Effector CD8-positive, alpha-beta T cell (primary cell): ENCODE measurements around the gene TRABD2A.

Source experiments
- DNase-seq: peaks from one replicate; lab custom pipeline; 2025; lab: John Stamatoyannopoulos, UW

The TRABD2A gene

DNA sequence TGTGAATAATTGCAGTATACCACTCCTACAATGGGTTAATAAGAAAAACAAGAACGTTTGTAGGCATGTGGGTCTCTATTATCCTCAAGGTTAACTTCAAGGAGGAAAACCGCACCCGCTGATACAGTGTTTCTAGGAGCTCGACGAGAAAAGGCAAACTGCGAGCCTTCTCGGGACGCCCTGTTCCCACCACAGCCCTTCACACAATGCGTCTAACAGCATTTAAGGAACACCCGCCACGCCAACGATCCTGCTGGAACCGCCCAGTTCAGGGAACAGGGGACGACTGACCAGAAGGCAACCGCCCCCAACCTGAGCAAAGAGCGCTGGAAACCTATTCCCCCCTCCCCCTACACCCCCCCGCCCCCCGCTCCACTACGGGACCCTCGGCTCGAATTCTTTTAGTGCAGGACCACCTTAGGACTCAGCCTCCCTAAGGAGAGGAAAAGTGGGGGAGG, 23.9 kb upstream of the TRABD2A start:
- DNase-seq = peak; percentile 31

DNA sequence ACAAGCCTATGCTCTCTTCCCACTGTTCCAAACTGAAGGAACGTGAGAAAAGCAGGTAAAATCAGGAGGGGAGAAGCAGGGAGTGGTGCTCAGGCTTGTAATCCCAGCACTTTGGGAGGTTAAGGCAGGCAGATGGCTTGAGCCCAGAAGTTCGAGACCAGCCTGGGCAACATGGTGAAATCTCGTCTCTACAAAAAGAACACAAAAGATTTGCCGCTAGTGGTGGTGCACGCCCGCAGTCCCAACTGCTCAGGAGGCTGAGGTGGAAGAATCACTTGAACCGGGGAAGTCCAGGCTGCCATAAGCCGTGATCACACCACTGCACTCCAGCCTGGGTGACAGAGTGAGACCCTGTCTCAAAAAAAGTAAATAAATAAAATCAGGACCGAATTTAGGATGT, 23.3 kb upstream of the TRABD2A start:
- no peak for DNase-seq

GRCh38 chr2:84902526-84902925, 21.6 kb upstream of the TRABD2A start:
- DNase-seq = no peak

DNA sequence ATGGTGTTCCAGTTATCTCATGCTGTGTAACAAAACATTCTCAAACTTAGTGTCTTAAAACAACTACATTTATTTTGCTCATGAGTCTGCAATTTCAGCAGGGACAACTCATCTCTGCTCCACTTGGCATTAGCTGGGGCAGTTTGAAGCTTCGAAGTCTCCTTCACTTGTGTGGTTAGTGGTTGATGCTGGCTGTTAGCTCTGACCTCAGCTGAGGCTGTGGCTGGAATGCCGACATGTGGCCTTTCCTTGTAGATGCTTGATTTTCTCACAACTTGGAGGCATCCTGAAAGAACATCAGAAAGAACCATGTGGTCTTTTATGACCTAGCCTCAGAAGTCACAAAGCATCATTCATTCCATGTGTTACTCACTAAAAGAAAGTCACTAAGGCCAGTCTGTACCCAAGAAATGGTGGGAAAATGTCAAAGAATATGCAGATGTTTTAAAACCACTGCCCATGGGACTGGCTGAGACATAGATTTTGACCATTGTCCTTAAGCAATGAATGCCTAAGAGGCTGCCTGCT, 20.8 kb upstream of the TRABD2A start:
- DNase-seq = no peak

DNA sequence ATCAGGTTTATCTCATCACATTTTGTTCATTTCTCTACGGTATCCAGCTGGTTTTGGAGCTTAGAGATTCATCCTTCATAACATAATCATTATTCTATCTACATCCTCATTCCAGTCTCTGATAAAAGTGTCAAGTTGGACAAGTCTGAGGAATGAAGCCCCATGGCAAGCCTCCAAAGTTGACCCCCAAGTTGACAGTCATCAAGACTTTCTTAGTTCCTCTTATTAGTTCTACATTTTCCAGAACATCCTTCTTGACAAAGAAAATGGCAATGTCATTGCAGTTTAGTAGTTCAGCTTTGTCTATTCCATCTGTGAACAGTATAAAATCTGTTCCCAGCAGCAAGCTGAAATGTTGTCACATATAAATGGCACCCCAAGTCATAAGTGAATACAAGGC, 20.1 kb upstream of the TRABD2A start:
- no peak for DNase-seq

GRCh38 chr2:84899304-84900204, 18.7 kb upstream of the TRABD2A start:
- DNase-seq = no peak

DNA sequence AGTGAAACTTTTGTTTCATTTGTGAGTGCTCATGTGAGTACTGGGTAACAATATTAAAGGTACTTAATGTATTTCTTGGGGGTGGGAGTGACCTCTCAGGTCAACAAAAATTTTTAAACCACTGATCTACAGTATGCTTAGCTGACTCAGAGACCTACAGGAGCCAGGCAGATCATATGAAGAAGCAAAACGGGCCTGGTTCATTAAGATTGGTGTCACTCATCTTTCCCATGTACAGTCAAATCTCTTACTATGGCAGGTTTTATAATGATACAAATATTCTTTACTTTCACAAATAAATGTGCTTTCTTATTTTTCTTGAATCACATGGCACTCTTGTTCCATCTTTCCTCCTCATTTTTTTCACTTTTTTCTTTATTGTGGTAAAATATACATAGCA, 16.9 kb upstream of the TRABD2A start:
- no peak for DNase-seq

GRCh38 chr2:84896567-84896966, 15.7 kb upstream of the TRABD2A start:
- DNase-seq = no peak

GRCh38 chr2:84894758-84895520, 14.1 kb upstream of the TRABD2A start:
- no peak for DNase-seq

DNA sequence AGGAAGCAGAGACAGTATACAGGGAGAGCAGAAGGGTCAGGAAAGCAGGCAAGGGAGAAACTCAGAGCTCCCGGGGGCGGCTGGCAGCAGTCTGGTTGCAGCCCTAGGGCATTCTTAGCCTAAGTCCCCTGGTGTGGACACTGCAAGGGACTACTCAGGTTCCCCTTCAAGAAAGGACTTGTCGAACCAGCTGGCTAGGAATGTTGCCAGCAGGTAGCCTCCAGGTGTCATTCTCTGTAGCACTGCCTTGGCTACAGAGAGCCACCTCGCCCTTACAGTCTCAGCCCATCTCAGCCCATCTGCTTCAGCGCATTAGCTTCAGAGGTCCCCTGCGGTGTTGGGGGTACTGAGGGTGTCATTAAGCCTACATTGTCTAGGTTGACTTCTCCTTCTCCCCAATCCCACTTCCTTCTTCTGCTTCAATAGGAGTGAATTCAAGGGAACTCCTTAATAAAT, 13.3 kb upstream of the TRABD2A start:
- DNase-seq = no peak

DNA sequence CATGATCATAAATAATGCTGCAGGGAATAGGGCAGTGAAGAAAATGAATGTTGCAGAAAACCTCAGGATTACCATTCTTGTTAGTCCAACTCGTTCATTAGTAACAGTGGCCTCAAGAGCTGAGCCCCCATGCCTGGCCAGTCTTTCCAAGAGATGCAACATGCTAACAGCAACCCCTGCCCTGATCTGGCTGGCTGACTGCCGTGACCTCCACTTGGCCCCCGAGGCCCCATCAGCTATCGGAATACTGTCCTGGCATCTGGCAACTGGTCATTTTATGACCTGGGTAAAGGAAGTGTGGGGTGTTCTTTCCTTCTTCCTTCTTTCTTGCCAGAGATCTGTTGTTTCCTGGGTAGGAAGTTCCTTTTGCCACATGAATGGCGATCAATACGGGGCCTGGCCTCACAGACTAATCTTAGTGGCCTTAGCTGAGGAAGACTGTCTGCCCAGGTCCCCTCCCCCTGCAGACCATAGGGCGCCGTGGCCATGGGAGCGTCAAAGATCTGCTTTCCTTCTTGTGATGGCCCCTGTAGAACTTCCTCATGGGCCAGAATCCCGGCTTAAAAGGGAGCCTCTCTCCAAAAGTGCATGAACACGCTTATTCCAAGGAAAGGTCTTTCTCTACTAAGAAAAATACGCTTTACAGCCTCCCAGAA, 10.6 kb upstream of the TRABD2A start:
- DNase-seq = no peak

- DNase-seq = no peak
Observed at GRCh38 chr2:84889332-84889731, 8.4 kb upstream of the TRABD2A start.

DNA sequence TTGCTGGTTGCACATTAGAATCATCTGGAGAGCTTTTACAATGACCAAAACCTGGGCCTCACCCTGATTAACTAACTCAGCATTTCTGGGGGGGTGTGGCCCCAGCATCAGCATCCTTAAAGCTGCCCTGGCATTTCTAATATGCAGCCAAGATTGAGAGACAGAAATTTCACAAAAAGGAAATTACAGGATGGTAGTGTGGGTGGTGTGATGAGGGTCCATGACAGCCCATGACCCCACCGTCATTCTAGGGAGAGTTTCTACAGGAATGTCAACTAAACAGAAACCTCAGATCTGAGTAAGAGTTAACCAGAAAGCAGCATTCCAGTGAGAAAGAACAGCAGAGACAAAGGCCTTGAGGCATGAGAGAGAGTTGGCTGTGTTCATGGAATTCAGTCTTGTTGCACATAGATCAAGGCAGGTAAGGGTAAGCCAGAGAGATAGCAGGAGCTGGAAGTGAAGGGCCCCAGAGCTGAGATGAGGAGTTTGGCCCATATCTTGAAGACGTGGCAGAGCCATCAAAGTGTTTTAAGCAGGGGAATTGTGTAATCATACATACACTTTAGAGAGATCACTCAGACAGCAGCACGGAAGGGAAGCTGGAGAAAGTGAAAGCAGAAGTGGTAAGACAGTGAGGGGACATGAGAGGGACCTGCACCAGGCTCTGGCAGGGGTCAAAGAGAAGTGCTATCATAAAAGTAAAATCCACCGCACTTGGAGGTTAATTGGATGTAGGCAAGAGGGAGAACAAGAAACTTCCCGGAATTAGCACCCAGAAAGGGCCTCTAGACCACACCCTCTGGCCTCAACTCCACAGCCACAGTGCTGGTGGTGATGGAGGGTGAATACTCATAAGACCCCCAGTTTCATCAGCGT, 7.8 kb upstream of the TRABD2A start:
- DNase-seq = peak; percentile 13

DNA sequence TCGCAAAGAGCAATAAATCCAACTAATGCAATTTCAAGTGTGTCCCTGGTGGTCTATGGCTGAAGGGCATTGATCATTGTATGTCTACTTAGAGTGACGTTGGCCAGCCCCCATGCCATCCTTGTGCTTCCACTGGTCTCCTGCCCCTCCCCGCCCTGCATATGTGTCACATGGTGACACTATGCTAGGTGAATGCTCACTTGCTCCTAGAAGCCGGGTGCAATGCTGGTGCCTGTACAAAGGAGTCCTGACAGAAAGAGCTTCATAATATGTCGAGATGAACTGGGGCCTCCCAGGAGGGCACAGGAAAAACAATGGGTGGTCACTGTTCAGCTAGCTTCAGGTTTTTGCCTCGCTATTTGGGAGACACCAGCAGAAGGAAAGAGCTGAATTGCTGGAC, 5.9 kb upstream of the TRABD2A start:
- DNase-seq = no peak

DNA sequence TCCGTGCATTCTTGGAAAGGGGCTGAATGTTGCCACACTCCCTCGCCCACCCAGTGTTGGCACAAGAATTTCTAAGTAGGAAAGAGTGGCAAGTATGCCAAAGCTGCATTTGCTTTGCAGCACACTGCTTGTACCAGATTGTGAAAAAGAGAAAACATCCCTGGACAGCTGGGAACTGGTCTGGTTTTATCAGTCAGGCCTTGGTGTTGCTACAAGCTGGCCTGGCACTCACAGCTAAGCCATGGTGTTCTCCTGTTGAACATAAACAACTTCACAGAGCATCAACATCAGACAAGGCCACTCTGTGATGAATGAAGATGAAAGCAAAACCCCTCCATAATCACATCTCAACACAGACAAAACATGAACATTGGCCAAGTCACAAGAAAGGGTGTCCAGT, 4.2 kb upstream of the TRABD2A start:
- no peak for DNase-seq

- DNase-seq = no peak
Observed at GRCh38 chr2:84884449-84884848, 3.6 kb upstream of the TRABD2A start.

GRCh38 chr2:84882775-84883550, 2.1 kb upstream of the TRABD2A start:
- DNase-seq = no peak

- no peak for DNase-seq
Observed at GRCh38 chr2:84882414-84882738, 1.5 kb upstream of the TRABD2A start.

- DNase-seq = peak; percentile 71
Observed at GRCh38 chr2:84881581-84882413, 913 bp upstream of the TRABD2A start.

DNA sequence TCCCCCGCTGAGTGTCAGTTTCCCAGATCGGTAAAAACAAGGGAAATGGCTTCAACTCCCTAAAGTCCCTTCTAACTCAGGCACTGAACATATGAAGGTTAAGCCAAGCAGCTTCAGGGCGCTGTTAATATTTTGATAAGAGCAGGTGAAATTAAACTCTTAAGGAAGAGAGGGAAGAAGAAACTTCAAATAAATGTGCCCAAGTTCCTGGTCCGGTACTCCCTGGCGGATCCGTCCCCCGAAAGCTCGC, 564 bp downstream of the TRABD2A start:
- DNase-seq = no peak
